PFSK-1 (cell line): ENCODE measurements around the gene SMG6.

Experiments used
- POLR2AphosphoS5 ChIP-seq: IDR thresholded peaks from 2 replicates; pipeline ENCODE4 v1.6.1; 2012; ENCODE audit warnings: low read depth, mild to moderate bottlenecking, control low read depth, low read length, moderate library complexity
- TAF1 ChIP-seq: IDR thresholded peaks from 2 replicates; pipeline ENCODE4 v1.6.1; 2012; ENCODE audit warnings: low read length, control low read depth, borderline replicate concordance; ENCODE audit not compliant: insufficient read depth

DNA sequence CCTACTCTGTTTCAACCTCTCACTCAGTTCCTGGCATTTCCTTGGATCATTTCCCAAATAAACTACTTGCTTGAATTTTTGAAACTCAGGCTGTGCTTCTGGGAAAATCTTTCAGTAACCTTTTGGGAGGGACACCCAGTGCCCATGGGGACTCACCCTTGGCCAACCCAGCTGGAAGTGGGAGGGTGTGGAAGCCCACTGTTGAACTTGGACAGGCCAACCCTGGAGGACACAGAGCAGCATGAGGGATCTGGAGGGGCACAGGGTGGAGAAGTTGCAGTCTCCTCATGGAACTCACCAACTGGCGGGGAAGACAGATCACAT lies 289.6 kb downstream of the SMG6 start:
- no peak for TF ChIP-seq TAF1
- no peak for TF ChIP-seq POLR2AphosphoS5
